ENCODE results near the gene ALDH3B1.

DNA sequence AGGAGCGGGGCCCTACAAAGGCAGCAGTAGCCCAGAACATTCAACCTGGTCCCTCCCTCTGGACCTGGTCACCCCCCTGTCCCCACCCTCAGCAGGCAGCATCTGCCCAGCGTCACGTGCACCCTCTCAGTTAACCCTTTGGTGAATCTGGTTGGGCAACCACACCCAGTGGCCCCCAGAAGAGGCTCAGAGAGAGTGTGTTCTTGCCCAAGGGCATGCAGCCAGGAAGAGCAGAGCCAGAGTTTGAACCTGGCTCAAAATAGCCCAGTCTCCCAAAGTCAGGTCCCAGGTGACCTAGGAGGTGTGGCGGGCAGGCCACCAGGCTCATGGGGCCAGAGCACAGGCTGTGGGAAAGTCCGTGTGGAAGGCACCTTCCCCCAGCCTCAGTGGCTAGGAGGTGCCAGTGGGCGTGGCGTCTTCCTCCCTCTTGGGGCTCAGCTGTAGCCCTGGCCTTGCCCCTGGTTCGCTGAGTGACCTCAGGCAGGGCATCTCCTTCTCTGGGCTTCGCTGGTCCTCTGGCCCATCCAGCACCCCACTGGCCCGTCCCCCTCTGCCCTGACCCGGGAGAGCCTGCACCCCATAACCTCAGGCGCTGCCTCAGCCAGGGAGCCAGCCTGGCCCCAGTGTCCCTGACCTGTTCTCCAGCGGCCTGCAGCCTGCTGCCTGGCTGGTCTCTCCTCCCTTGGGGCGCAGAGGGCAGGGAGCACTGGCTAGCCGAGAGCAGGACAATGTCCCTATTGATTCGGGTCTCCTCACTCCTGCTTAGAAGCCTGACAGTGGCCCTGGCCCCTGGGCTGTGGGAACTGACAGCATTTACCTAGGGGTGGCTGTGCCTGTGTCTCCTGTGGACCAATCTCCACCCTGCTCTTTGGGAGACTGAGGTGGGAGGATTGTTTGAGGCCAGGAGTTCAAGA lies 7.0 kb downstream of the ALDH3B1 start:
- TF ChIP-seq, protein P1, sequence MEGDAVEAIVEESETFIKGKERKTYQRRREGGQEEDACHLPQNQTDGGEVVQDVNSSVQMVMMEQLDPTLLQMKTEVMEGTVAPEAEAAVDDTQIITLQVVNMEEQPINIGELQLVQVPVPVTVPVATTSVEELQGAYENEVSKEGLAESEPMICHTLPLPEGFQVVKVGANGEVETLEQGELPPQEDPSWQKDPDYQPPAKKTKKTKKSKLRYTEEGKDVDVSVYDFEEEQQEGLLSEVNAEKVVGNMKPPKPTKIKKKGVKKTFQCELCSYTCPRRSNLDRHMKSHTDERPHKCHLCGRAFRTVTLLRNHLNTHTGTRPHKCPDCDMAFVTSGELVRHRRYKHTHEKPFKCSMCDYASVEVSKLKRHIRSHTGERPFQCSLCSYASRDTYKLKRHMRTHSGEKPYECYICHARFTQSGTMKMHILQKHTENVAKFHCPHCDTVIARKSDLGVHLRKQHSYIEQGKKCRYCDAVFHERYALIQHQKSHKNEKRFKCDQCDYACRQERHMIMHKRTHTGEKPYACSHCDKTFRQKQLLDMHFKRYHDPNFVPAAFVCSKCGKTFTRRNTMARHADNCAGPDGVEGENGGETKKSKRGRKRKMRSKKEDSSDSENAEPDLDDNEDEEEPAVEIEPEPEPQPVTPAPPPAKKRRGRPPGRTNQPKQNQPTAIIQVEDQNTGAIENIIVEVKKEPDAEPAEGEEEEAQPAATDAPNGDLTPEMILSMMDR (IDR thresholded peaks at IDR 0.05) = no peak
- TF ChIP-seq POLR2A (IDR thresholded peaks at IDR 0.05) = no peak
- no peak for TF ChIP-seq POLR2AphosphoS5 (IDR thresholded peaks at IDR 0.05)
